Measurements from ENCODE around the gene RNF208.

RNF208 gene

GRCh38 chr9:137188490-137189296 lies 33.3 kb downstream of the RNF208 start, which contains the start of the genes ANAPC2 and SSNA1:
TSS of gene ANAPC2 (minus strand) at chr9:137188560. CDS start at chr9:137188532, 28 bp downstream.
TSS of gene SSNA1 (plus strand) at chr9:137188676. CDS start at chr9:137188727, 51 bp downstream.
- Histone ChIP-seq H3K27ac (ENCODE audit: extremely low read depth, low read depth, low read length) (peak within 1 kb of the TSS; percentile 92), H3K36me3 (ENCODE audit: control insufficient read depth in 2 of 2, insufficient read depth in 1 of 2, low read length in 2 of 2) (peaks cover 0 to 69% of the 10 kb centered on the region in 2 experiments; a peak in 1 of 3 replicates), H3K4me3 (ENCODE audit: low read depth, low read length) (peak within 1 kb of the TSS; percentile 92), H3K9me3 (ENCODE audit: control insufficient read depth, insufficient read depth, low read depth, low read length) (no peaks in the 10 kb centered on the region), H3K4me1 (ENCODE audit: control insufficient read depth, insufficient read depth, low read length) (peaks cover 11% of the 10 kb centered on the region)
- ChIA-PET POLR2A (interaction anchor here (0.5 to 7.1 kb wide), 28 partner anchors 10 to 416 kb away, joined by 3 to 178 read pairs (median 5); partner anchors contain the start of genes LRRC26, MAN1B1, MRPL41 and NDOR1), CTCF (interaction anchor here (0.7 to 3.5 kb wide), 12 partner anchors 9 to 342 kb away, joined by 3 to 22 read pairs (median 4); partner anchors contain the start of genes RNF224 and TPRN)
- TF ChIP-seq KLF9 (tag by site-specific recombination; IDR thresholded peaks at IDR 0.05; ENCODE audit: low read depth) = peak; percentile 11; the same call in 1 of the 2 replicates
- no peak for TF ChIP-seq BCL11B (tag by site-specific recombination; IDR thresholded peaks at IDR 0.05; ENCODE audit: low read depth)
- TF ChIP-seq ZSCAN16 (tag by site-specific recombination; IDR thresholded peaks at IDR 0.05) = no peak
- TF ChIP-seq GLIS2 (tag by site-specific recombination; IDR thresholded peaks at IDR 0.05) = peak; percentile 82
- TF ChIP-seq ZNF571 (tag by site-specific recombination; IDR thresholded peaks at IDR 0.05) = no peak
- TF ChIP-seq ZNF645 (tag by site-specific recombination; IDR thresholded peaks at IDR 0.05) = no peak
- no peak for TF ChIP-seq ZNF311 (tag by site-specific recombination; IDR thresholded peaks at IDR 0.05; ENCODE audit: borderline replicate concordance)
- TF ChIP-seq ZSCAN23 (tag by site-specific recombination; IDR thresholded peaks at IDR 0.05) = no peak
- TF ChIP-seq KLF8 (tag by site-specific recombination; IDR thresholded peaks at IDR 0.05) = peak; percentile 68; the same call in 1 of the 2 replicates
- TF ChIP-seq ZNF426 (tag by site-specific recombination; IDR thresholded peaks at IDR 0.05) = no peak
- TF ChIP-seq SETDB1 (IDR thresholded peaks at IDR 0.05; ENCODE audit: insufficient read length, low read length) = no peak
- 0 out of 2 replicates have a peak, but pooled peaks have one; percentile 14 for TF ChIP-seq FEZF1 (tag by site-specific recombination; IDR thresholded peaks at IDR 0.05)
- no peak for TF ChIP-seq ZNF302 (tag by site-specific recombination; IDR thresholded peaks at IDR 0.05; ENCODE audit: low read depth)
- TF ChIP-seq ZNF654 (tag by site-specific recombination; IDR thresholded peaks at IDR 0.05; ENCODE audit: low read depth) = no peak
- TF ChIP-seq ZNF324 (tag by site-specific recombination; IDR thresholded peaks at IDR 0.05) = peak; percentile 90
- no peak for TF ChIP-seq ZNF423 (tag by site-specific recombination; IDR thresholded peaks at IDR 0.05)
- TF ChIP-seq ZNF670 (tag by site-specific recombination; IDR thresholded peaks at IDR 0.05; ENCODE audit: low read depth) = no peak
- TF ChIP-seq PRDM1 (tag by site-specific recombination; IDR thresholded peaks at IDR 0.05) = no peak
- TF ChIP-seq ZNF341 (tag by site-specific recombination; IDR thresholded peaks at IDR 0.05; ENCODE audit: low read depth) = peak; percentile 99
- TF ChIP-seq ZXDB (tag by site-specific recombination; IDR thresholded peaks at IDR 0.05) = peak; percentile 91
- TF ChIP-seq ZNF629 (tag by site-specific recombination; IDR thresholded peaks at IDR 0.05) = peak; percentile 98
- no peak for TF ChIP-seq ZNF596 (tag by site-specific recombination; IDR thresholded peaks at IDR 0.05)
- peak; percentile 93 for TF ChIP-seq KLF17 (tag by site-specific recombination; IDR thresholded peaks at IDR 0.05)
- TF ChIP-seq ZNF777 (tag by site-specific recombination; IDR thresholded peaks at IDR 0.05; ENCODE audit: borderline replicate concordance) = no peak
- TF ChIP-seq ZNF140 (tag by site-specific recombination; IDR thresholded peaks at IDR 0.05) = no peak
- no peak for TF ChIP-seq ZNF354C (tag by site-specific recombination; IDR thresholded peaks at IDR 0.05; ENCODE audit: borderline replicate concordance, low read depth)
- 0 out of 2 replicates have a peak, but pooled peaks have one; percentile 5 for TF ChIP-seq ZFP37 (tag by site-specific recombination; IDR thresholded peaks at IDR 0.05)
- no peak for TF ChIP-seq PRDM6 (tag by site-specific recombination; IDR thresholded peaks at IDR 0.05)
- no peak for TF ChIP-seq ZBTB1 (tag by site-specific recombination; IDR thresholded peaks at IDR 0.05)
- TF ChIP-seq ZNF707 (tag by site-specific recombination; IDR thresholded peaks at IDR 0.05) = no peak
- TF ChIP-seq ZNF362 (tag by site-specific recombination; IDR thresholded peaks at IDR 0.05) = no peak

Data from HEK293 (cell line).